ENCODE results near the gene SLC7A4. TPM values are rescaled to one million over a fixed set of nuclear protein-coding genes. Genes with fewer than 3 reads are reported as not detected.
"Not testable (repeated sequence)": the region's sequence is repeated elsewhere in the genome, so short reads cannot be mapped to it uniquely, and the experiment has no call there.

The SLC7A4 gene
- total RNA-seq, 1 donor from 2014 or later: under 0.01 TPM

- no peak for DNase-seq (ENCODE audit: low read depth)
- no peak for FAIRE-seq
- TF ChIP-seq CTCF (IDR thresholded peaks at IDR 0.05; ENCODE audit: insufficient read depth, low read length, severe bottlenecking): no peak
- H3K36me3 ChIP-seq (ENCODE audit: control insufficient read depth, insufficient read depth, low read length): no peaks in the 10 kb centered on the region
- H3K27me3 ChIP-seq (ENCODE audit: control insufficient read depth, insufficient read depth, low read length): no peaks in the 10 kb centered on the region
- H3K4me3 ChIP-seq (ENCODE audit: low read depth, low read length): no peak overlapping the region
Measured at GRCh38 chr22:21064917-21065864, 32.8 kb upstream of the SLC7A4 start.

- H3K27me3 ChIP-seq (ENCODE audit: control insufficient read depth, insufficient read depth, low read length); FAIRE-seq: not testable (repeated sequence)
Measured at GRCh38 chr22:21064425-21064824, 32.1 kb upstream of the SLC7A4 start.

GRCh38 chr22:21061660-21062321 is 29.4 kb upstream of the SLC7A4 start:
- H3K4me3 ChIP-seq (ENCODE audit: low read depth, low read length); DNase-seq (ENCODE audit: low read depth); FAIRE-seq; H3K36me3 ChIP-seq (ENCODE audit: control insufficient read depth, insufficient read depth, low read length); H3K27me3 ChIP-seq (ENCODE audit: control insufficient read depth, insufficient read depth, low read length): not testable (repeated sequence)

More at GRCh38 chr22:21064425-21064824, 32.1 kb upstream of the SLC7A4 start:
- H3K4me3 ChIP-seq (ENCODE audit: low read depth, low read length); H3K36me3 ChIP-seq (ENCODE audit: control insufficient read depth, insufficient read depth, low read length); DNase-seq (ENCODE audit: low read depth): not testable (repeated sequence)

- DNase-seq (ENCODE audit: low read depth): not testable (repeated sequence)
Measured at GRCh38 chr22:21060363-21060762, 28.0 kb upstream of the SLC7A4 start.

GRCh38 chr22:21055880-21056319 is 23.5 kb upstream of the SLC7A4 start:
- TF ChIP-seq CTCF (IDR thresholded peaks at IDR 0.05; ENCODE audit: insufficient read depth, low read length, severe bottlenecking): no peak
- no peaks in the 10 kb centered on the region for H3K27me3 ChIP-seq (ENCODE audit: control insufficient read depth, insufficient read depth, low read length)
- DNase-seq (ENCODE audit: low read depth) (no peak), FAIRE-seq (no peak)
- H3K36me3 ChIP-seq (ENCODE audit: control insufficient read depth, insufficient read depth, low read length): no peaks in the 10 kb centered on the region
- H3K4me3 ChIP-seq (ENCODE audit: low read depth, low read length): no peak overlapping the region

More at GRCh38 chr22:21060363-21060762, 28.0 kb upstream of the SLC7A4 start:
- not testable (repeated sequence) for FAIRE-seq; H3K36me3 ChIP-seq (ENCODE audit: control insufficient read depth, insufficient read depth, low read length); H3K4me3 ChIP-seq (ENCODE audit: low read depth, low read length); H3K27me3 ChIP-seq (ENCODE audit: control insufficient read depth, insufficient read depth, low read length)

- Histone ChIP-seq H3K4me3 (ENCODE audit: low read depth, low read length) (no peak overlapping the region), H3K36me3 (ENCODE audit: control insufficient read depth, insufficient read depth, low read length) (no peaks in the 10 kb centered on the region), H3K27me3 (ENCODE audit: control insufficient read depth, insufficient read depth, low read length) (no peaks in the 10 kb centered on the region)
- no peak for FAIRE-seq
- no peak for TF ChIP-seq CTCF (IDR thresholded peaks at IDR 0.05; ENCODE audit: insufficient read depth, low read length, severe bottlenecking)
- DNase-seq (ENCODE audit: low read depth): no peak
Measured at GRCh38 chr22:21055564-21055834, 23.1 kb upstream of the SLC7A4 start.

- no peak for FAIRE-seq
- TF ChIP-seq CTCF (IDR thresholded peaks at IDR 0.05; ENCODE audit: insufficient read depth, low read length, severe bottlenecking): no peak
Measured at GRCh38 chr22:21054714-21055563, 22.6 kb upstream of the SLC7A4 start.

More at GRCh38 chr22:21054714-21055563, 22.6 kb upstream of the SLC7A4 start:
- DNase-seq (ENCODE audit: low read depth): peak; percentile 35
- Histone ChIP-seq H3K36me3 (ENCODE audit: control insufficient read depth, insufficient read depth, low read length) (no peaks in the 10 kb centered on the region), H3K27me3 (ENCODE audit: control insufficient read depth, insufficient read depth, low read length) (no peaks in the 10 kb centered on the region), H3K4me3 (ENCODE audit: low read depth, low read length) (no peak overlapping the region)

Measured in bronchial epithelial cell (primary cell).